Measurements from ENCODE around the gene USP21.

DNA sequence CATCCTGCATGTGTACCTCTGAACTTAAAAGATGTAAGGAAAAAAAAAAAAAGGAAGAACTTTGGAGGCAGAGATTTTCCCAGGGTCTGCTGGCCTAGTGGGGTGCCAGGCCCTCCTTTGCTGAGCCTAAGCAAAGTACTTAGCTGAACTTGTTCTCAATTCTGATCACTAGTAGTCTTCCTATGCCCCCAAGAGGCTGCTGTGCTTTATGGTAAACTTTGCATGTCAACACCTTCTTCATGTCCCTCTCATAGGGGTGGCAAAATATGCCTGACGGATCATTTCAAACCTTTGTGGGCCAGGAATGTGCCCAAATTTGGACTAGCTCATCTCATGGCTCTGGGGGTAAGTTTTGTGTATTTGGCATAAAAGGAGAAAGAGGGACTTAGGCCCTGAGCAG is 1.4 kb upstream of the USP21 start:
- TF ChIP-seq, protein P1, sequence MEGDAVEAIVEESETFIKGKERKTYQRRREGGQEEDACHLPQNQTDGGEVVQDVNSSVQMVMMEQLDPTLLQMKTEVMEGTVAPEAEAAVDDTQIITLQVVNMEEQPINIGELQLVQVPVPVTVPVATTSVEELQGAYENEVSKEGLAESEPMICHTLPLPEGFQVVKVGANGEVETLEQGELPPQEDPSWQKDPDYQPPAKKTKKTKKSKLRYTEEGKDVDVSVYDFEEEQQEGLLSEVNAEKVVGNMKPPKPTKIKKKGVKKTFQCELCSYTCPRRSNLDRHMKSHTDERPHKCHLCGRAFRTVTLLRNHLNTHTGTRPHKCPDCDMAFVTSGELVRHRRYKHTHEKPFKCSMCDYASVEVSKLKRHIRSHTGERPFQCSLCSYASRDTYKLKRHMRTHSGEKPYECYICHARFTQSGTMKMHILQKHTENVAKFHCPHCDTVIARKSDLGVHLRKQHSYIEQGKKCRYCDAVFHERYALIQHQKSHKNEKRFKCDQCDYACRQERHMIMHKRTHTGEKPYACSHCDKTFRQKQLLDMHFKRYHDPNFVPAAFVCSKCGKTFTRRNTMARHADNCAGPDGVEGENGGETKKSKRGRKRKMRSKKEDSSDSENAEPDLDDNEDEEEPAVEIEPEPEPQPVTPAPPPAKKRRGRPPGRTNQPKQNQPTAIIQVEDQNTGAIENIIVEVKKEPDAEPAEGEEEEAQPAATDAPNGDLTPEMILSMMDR (IDR thresholded peaks at IDR 0.05) = no peak
- TF ChIP-seq POLR2A (IDR thresholded peaks at IDR 0.05) = no peak
